ENCODE data around the gene BARX2. TPM values are rescaled to one million over a fixed set of nuclear protein-coding genes. Genes with fewer than 3 reads are reported as not detected.

BARX2 gene
- total RNA-seq, 1 experiment from 2014 or later, result 0.12 TPM

GRCh38 chr11:129386795-129387397, 11.2 kb downstream of the BARX2 start:
- no peak for TF ChIP-seq SIN3A (IDR thresholded peaks at IDR 0.05; ENCODE audit: low read depth)
- TF ChIP-seq POLR2A (IDR thresholded peaks at IDR 0.05; ENCODE audit: borderline replicate concordance, extremely low read depth, insufficient read depth, insufficient read length), result no peak
- no peak for TF ChIP-seq JUND (IDR thresholded peaks at IDR 0.05)
- no peak for TF ChIP-seq REST (IDR thresholded peaks at IDR 0.05; ENCODE audit: low read depth)
- no peak for TF ChIP-seq MAX (IDR thresholded peaks at IDR 0.05)
- no peak for TF ChIP-seq ZNF274 (IDR thresholded peaks at IDR 0.05; ENCODE audit: low read depth, low read length)
- no peaks in the 10 kb centered on the region for H3K36me3 ChIP-seq (ENCODE audit: control insufficient read depth in 1 of 2, insufficient read depth in 2 of 2, low read length in 2 of 2)
- CTCF ChIA-PET, result no interaction called here
- H3K9ac ChIP-seq (ENCODE audit: low read length), result no peak overlapping the region
- H3K9me3 ChIP-seq (ENCODE audit: control insufficient read depth in 1 of 2, insufficient read depth in 1 of 2, low read depth in 1 of 2, low read length in 2 of 2), result no peaks in the 10 kb centered on the region
- RAD21 ChIA-PET (ENCODE audit: low non-redundant PET in 1 of 2, low total read pairs in 2 of 2, uncharacterized antibody in 2 of 2, unreplicated experiment in 2 of 2), result no interaction called here
- H3K4me3 ChIP-seq (replicated peaks in 1 of 2; ENCODE audit: low read depth in 1 of 2, low read length in 2 of 2), result no peak overlapping the region
- no peak overlapping the region for H3K4me2 ChIP-seq (ENCODE audit: low read length)
- POLR2A ChIA-PET, result no interaction called here
- intact Hi-C loops (cut with micrococcal nuclease), result no loop called here
- no peak for ATAC-seq
- no peaks in the 10 kb centered on the region for H3K79me2 ChIP-seq (ENCODE audit: insufficient read depth, low read length)
- BruUV-seq (replicated peaks), result no TSS peak
- no peak overlapping the region for H2AFZ ChIP-seq (ENCODE audit: low read depth, low read length, poor library complexity, severe bottlenecking)
- no peaks in the 10 kb centered on the region for H4K20me1 ChIP-seq (ENCODE audit: insufficient read depth)
- no peak for DNase-seq (ENCODE audit: low read depth, low spot score)
- peaks cover 11% of the 10 kb centered on the region for H3K27me3 ChIP-seq (ENCODE audit: insufficient read depth, low read length)
- no peak overlapping the region for H3K27ac ChIP-seq (ENCODE audit: low read depth, low read length)
- no peaks in the 10 kb centered on the region for H3K4me1 ChIP-seq (ENCODE audit: control insufficient read depth in 1 of 2, insufficient read depth in 2 of 2, low read length in 2 of 2)
- no peaks in the 10 kb centered on the region for H3K9me2 ChIP-seq (ENCODE audit: insufficient read depth)

GRCh38 chr11:129387434-129387833, 11.8 kb downstream of the BARX2 start:
- no peaks in the 10 kb centered on the region for H3K4me1 ChIP-seq (ENCODE audit: control insufficient read depth in 1 of 2, insufficient read depth in 2 of 2, low read length in 2 of 2)
- ChIA-PET RAD21 (ENCODE audit: low non-redundant PET in 1 of 2, low total read pairs in 2 of 2, uncharacterized antibody in 2 of 2, unreplicated experiment in 2 of 2) (no interaction called here), CTCF (no interaction called here), POLR2A (no interaction called here)
- peaks cover 11% of the 10 kb centered on the region for H3K27me3 ChIP-seq (ENCODE audit: insufficient read depth, low read length)
- intact Hi-C loops (cut with micrococcal nuclease), result no loop called here
- no peaks in the 10 kb centered on the region for H3K79me2 ChIP-seq (ENCODE audit: insufficient read depth, low read length)
- H3K4me3 ChIP-seq (replicated peaks in 1 of 2; ENCODE audit: low read depth in 1 of 2, low read length in 2 of 2), result no peak overlapping the region
- H3K4me2 ChIP-seq (ENCODE audit: low read length), result no peak overlapping the region
- H3K27ac ChIP-seq (ENCODE audit: low read depth, low read length), result no peak overlapping the region
- no peak for ATAC-seq
- no peaks in the 10 kb centered on the region for H3K9me2 ChIP-seq (ENCODE audit: insufficient read depth)
- no peaks in the 10 kb centered on the region for H4K20me1 ChIP-seq (ENCODE audit: insufficient read depth)
- BruUV-seq (replicated peaks), result no TSS peak
- no peaks in the 10 kb centered on the region for H3K36me3 ChIP-seq (ENCODE audit: control insufficient read depth in 1 of 2, insufficient read depth in 2 of 2, low read length in 2 of 2)
- no peak overlapping the region for H2AFZ ChIP-seq (ENCODE audit: low read depth, low read length, poor library complexity, severe bottlenecking)
- no peaks in the 10 kb centered on the region for H3K9me3 ChIP-seq (ENCODE audit: control insufficient read depth in 1 of 2, insufficient read depth in 1 of 2, low read depth in 1 of 2, low read length in 2 of 2)
- no peak for DNase-seq (ENCODE audit: low read depth, low spot score)
- no peak overlapping the region for H3K9ac ChIP-seq (ENCODE audit: low read length)
- TF ChIP-seq ATF3 (IDR thresholded peaks at IDR 0.05) (no peak), EZH2phosphoT487 (IDR thresholded peaks at IDR 0.05; ENCODE audit: borderline replicate concordance) (no peak), TCF7L2 (IDR thresholded peaks at IDR 0.05; ENCODE audit: borderline replicate concordance, extremely low read depth, insufficient read depth, insufficient read length) (no peak), POLR2A (IDR thresholded peaks at IDR 0.05; ENCODE audit: borderline replicate concordance, extremely low read depth, insufficient read depth, insufficient read length) (no peak), CEBPB (IDR thresholded peaks at IDR 0.05; ENCODE audit: low read depth) (no peak), RAD21 (IDR thresholded peaks at IDR 0.05; ENCODE audit: low read depth) (no peak), SIN3A (IDR thresholded peaks at IDR 0.05; ENCODE audit: low read depth) (no peak), MAX (IDR thresholded peaks at IDR 0.05) (no peak), EGR1 (IDR thresholded peaks at IDR 0.05; ENCODE audit: low read depth) (no peak), SRF (IDR thresholded peaks at IDR 0.05; ENCODE audit: low read depth) (no peak), SP1 (IDR thresholded peaks at IDR 0.05; ENCODE audit: low read depth) (no peak), EZH2 (IDR thresholded peaks at IDR 0.05) (no peak)
